HG02840 (cell line): ENCODE results near the gene POU2AF2.
"Not testable (repeated sequence)": the region's sequence is repeated elsewhere in the genome, so short reads cannot be mapped to it uniquely, and the experiment has no call there.

ENCODE experiments used
- ATAC-seq: cut with Tn5 transposase; IDR thresholded peaks from one replicate; pipeline ENCODE4 v1.9.1; 2021; ENCODE audit warnings: mild to moderate bottlenecking, moderate library complexity, moderate number of reproducible peaks; ENCODE audit not compliant: unreplicated experiment, low FRiP score

POU2AF2 gene, protein sequence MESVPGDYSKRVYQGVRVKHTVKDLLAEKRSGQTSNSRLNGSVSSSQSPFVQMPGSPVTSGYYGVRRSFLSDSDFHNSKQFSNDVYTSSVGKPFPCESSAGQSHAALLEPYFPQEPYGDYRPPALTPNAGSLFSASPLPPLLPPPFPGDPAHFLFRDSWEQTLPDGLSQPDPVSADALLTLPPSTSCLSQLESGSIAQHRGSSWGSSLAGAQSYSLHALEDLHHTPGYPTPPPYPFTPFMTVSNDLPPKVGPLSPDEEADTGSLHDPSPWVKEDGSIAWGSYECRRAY

DNA sequence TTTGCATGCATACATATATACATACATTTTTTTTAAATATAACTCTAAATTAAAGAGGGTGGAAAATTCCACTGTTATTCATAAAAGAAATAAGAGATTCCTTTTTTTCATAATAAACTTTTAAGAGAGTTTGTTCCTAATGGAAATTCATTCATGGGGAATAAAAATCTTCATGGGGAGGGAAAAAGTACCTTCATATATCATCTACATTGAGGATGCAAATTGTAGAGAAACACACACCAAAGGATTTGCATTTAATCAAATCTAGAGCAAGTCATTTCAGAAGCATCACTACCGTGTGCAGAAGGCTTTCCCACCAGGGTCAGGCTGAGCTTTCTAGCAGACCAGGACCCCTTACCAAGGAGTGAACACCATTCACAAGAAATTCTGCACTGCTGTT is at the start of gene POU2AF2:
TSS of gene POU2AF2 (plus strand) at position 301 of the 400 bp plus-strand sequence. CDS start 129 bp downstream, outside the sequence.
- no peak for ATAC-seq

DNA sequence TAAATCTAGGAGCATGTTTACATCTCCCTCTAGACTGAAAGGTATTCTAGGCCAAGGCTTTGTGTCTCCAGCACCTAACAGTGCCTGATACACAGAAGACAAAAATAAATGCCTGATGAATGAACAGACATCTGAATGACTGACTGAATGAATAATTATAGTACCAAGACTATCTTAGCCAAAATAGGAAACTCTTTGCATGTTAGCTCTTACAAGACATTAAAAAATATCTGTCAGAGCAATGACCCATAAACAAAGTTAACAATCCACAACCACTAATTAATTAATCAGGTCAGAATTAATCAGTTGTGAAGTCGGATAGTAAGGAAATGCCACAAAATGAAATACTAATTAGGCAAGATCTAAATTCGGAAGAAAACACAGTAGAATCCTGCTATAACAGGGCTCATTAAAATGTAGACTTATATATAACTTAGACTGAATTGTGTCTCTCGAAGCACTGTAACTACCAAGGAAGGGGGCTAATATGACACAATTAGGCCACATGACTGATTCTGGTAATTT is 45.5 kb upstream of the POU2AF2 start:
- no peak for ATAC-seq

DNA sequence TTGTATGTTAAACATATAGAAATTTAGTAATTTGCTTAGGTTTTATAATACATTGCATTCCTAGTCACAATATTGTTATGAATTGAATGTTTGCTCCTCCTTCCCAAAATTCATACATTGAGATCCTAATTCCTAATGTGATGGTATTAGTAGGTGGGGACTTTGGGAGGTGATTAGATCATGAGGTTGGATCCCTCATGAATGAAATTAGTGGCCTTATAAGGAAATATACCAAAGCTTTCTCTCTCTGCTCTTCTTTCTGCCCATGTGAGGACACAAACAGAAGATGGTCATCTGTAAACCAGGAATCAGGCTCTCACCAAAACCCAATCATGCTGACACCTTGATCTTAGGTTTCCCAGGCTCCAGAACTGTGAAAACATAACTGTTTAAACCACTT is 41.3 kb upstream of the POU2AF2 start:
- no peak for ATAC-seq

DNA sequence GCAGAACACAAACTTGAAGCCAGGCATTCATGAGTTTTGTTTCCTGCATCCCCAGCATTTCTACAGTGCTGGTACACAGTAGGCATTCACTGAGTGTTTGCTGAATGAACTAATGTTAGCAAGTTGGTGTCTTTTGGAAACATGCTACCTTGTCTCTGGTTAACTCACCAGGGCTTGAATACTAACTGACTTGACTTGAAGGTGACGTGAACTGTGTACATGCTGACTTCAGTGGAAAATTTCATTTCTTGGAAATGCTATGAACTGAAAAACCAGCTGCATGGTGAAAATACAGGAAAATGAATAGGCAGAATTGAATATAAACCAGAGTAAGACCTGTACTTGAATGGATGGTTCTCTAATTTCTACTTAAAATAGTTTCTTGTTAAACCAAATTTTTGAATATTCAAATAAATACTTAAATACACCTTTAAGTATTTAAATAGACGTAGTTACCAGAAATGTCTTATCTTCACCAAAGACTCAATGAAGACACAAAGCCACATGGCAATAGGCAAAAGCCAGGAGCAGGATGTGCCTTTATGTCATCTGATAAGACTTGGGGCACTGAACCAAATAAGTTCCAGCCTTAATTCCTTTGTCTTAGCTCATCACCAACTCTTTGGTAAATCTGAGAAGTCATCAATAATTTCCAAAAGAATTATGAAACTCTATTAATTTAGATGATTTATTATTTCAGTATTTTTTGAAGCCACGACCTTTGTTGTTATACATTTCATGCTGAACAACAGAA is 39.7 kb upstream of the POU2AF2 start:
- no peak for ATAC-seq

DNA sequence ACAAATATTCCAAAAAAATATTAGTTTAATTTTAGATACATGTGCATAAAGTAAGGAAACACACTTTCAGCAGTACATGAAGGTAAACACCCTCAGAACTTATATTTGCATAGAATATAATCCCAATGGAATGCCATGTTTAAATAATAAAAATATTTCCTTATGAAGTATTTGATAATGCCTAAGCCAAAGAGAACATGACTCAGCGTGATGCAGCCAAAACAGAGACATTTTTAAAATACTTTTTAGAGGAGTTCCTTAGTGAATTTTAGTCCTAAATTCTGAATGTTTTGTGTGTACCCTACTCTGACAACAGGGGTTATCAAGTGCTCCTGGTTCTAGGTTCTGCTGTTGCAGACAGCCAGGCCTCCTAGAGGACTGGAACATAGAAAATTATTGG is 39.1 kb upstream of the POU2AF2 start:
- no peak for ATAC-seq

DNA sequence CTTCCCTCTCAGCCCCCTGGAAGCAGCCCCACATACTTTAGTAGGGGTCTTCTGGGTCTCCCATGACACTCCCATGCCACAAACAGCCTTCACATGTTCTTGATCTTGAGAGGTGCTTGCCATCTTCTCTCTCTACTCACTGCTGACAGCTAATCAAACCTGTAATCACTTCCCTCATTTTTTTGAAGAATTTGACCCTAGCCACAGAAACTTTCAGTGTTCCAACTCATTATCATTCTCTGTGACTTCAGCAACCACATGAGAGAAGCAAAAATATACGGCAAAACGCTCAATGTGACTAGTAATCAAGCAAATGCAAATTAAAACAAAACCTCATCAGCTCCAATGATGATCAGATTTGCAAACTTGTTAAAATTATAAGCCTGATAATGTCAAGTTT is 38.3 kb upstream of the POU2AF2 start:
- ATAC-seq, result no peak

DNA sequence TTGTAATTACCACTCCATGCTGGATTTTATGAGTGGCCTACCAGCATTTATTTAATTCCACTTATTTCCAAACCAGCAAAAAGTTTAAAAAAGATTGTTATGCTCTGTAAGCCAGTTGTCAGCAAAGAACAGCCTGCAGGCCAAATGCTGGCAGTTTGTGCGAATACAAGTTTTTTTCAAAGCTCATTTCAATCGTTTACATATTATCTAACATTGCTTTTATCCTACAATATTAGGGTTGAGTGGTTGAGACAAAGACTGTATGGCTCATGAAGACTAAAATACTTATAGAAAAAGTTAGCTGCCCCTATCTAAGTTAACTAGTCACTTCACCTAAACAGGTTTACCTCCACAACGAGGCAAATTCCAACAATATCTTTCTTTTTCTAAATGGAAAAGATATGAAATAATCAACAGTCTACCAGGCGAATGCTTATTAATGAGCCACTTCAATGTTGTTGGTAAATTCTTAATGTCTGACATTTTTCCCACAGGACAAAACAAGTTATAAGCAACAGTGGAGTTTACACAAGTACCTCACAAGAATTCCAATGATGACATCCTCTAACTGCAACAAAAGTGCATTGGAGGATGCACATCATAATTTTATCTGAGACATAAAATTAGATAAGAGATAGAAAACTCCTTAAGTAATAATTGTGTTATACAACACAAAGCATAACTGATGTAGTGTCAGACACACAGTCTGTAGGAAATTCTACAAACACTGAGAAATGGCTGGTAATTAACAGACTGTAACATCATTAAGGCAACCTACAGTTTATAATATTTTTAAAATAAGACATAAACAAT is 35.8 kb upstream of the POU2AF2 start:
- ATAC-seq, result no peak

DNA sequence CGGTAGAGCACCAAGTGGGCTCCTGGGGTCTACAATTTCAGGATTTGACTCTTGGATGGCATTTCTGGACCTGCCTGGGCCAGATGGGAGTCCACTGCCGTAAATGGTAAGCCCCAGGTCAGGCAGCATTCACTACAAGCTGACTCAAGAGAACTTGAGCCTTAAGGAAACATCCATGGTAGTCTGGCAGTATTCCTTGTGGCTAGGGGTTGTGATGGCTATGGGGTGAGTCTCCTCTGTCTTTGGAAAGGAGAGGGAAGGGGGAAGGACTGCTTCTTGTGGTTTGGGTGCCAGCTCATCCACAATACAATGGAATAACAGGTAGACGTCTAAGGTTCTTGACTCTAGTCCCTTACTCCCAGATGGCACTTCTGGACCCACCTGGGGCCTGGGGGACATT is 32.3 kb upstream of the POU2AF2 start:
- ATAC-seq, result no peak

DNA sequence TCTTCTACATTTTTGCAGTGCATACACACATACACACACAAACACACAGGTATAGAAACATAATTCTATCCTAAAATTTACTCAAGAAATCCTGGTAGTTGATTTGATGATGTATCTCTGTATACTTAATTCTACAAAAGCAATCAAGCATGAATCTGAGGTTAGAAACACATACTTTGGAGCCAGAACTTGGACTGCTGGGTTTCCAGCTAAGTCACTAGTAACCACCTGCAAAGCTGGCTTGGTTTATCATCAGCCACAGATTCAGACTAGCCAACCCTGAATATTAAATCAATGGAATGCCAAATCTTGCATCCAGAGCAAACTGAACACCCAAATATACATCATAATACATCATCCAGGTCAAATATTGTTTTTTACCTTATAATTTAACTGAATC is 24.8 kb upstream of the POU2AF2 start:
- ATAC-seq, result no peak

DNA sequence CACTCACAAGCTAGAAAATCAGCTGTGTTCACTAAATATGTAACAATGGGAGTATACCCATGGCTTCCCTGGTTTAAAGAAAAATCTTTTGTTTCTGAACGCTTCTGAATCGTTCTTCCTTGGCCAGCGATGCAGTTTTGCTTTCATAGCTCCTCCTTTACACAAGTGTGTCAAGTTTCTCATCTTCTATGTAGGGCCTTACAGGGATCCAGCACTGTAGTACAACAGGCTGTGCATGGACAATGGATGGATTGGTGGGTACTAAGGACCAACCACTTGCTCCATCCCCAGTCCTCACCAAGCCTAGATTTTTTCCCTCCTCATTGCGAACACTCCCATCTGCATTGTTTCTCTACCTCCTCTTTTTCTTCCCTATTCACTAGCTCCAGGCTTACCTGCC is 24.3 kb upstream of the POU2AF2 start:
- no peak for ATAC-seq

DNA sequence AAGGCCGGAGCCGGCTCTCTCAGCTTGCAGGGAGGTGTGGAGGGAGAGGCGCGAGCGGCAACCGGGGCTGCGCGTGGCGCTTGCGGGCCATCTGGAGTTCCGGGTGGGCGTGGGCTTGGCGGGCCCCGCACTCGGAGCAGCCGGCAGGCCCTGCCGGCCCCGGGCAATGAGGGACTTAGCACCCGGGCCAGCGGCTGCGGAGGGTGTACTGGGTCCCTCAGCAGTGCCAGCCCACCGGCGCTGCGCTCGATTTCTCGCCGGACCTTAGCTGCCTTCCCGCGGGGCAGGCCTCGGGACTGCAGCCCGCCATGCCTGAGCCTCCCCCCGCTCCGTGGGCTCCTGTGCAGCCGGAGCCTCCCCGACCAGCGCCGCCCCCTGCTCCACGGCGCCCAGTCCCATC is 23.6 kb upstream of the POU2AF2 start:
- not testable (repeated sequence) for ATAC-seq

DNA sequence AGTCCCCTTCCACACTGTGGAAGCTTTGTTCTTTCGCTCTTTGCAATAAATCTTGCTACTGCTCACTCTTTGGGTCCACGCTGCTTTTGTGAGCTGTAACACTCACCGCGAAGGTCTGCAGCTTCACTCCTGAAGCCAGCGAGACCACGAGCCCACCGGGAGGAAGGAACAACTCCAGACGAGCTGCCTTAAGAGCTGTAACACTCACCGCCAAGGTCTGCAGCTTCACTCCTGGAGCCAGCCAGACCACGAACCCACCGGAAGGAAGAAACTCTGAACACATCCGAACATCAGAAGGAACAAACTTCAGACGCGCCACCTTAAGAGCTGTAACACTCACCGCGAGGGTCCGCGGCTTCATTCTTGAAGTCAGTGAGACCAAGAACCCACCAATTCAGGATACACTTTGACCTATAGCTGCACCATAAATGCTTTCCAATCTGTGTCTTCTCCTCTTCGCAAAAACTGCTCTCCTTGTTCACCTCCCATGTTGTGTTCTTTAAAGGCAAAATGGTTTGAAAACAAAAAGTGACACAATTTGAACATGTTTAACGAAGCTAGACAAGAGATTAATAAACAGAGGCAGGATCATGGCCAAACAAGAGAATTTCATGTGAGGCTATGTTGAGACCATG is 22.6 kb upstream of the POU2AF2 start:
- ATAC-seq, result not testable (repeated sequence)

DNA sequence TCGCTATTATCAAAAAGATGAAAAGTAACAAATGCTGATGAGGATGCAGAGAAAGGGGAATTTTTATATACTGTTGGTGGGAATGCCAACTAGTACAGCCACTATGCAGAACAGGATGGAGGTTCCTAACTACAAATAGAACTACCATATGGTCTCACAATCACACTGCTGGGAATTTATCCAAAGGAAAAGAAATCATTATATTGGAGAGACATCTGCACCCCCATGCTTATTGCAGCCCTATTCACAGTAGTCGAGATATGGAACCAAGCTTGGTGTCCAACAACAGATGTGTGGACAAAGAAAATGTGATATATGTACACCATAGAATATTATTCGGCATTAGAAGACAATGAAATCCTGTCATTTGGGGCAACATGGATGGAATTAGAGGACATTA is 19.6 kb upstream of the POU2AF2 start:
- ATAC-seq, result no peak

DNA sequence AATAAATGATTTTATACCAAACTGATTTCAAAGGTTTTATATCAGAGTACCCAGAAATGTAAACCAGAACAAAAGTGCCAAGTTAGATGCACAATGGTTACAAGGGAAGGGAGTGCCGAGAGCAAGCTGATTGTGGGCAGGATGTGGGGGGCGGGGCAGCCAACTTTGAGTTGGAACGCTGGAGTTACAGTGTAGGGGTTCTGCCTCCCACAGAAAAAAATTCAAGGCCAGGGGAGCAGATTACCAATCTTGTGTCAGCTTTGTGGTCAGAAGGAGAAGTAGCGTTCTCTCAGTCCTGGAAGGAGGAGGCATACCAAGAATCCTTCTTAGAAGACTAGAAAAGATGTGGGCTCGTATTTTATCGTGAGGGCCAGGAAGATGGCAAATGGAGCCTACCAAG is 15.9 kb upstream of the POU2AF2 start:
- ATAC-seq, result no peak

DNA sequence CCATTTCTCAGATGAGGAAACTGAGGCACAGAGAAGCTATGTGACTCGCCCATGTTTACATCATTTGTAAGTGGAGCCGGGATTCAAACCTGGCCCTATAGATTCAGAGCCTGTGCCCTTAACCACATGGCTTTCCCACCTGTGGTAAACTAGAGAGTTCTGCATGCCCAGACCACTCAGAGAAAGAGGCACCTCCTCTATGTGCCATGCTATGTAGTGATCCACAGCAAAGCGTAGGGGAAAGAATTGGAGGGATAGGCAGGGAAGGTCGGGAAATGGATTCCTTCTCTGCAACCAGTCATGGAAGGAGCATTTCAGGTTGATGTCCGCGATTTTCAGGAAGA is 15.4 kb upstream of the POU2AF2 start:
- no peak for ATAC-seq

DNA sequence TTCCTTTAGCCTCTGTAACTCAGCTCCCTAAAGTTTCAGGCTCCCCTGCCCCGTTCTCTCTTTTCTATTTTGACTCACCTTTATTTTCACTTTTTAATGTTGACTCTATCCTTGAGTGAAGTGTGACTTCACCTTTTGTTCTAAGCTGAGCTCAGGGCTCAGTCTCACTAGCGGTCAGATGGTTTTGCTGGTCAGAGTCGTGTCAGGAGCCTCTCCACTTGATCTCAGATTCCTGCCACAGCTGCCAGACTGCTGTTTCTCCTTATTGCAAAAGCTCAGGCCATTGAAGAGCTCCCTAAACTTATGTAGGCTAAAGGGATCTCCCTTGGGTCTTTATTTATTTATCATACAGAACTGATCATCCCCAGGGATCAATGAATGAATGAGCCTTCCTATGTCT is 13.7 kb upstream of the POU2AF2 start:
- no peak for ATAC-seq

DNA sequence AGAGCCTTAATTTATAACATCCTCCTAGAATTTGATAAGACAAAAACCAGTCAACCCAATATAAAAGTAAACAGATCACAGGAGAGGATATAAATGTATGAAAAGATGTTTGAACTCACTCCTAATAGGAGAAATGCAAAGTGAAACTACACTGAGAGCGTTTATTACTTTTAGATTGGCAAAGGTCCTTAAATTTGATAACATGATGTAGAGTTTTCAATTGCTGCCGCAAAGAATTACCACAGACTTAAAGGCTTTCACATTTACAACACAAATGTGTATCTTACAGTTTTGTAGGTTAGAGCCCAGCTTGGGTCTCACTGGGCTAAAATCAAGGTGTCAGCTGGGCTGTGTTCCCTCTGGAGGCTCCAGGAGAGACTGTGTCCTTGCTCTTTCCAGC is 9.1 kb upstream of the POU2AF2 start:
- ATAC-seq, result no peak

DNA sequence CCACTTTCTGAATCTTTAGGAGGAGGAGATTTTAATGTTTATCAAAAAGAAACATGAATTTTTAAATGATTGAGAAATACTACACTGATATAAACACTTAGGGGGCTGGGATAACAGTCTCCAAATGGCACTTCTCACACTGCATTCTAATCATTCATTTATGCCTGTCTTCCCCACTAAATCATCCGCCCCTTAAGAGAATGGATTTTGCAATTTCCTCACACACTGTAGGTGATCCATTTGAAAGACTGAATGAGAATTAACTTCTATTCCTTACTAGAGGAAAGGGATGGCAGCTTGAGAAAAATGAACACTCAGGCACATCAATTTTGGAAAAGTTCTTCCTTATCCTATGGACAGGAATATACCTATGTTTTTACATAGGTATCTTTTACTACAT is 7.6 kb upstream of the POU2AF2 start:
- no peak for ATAC-seq

DNA sequence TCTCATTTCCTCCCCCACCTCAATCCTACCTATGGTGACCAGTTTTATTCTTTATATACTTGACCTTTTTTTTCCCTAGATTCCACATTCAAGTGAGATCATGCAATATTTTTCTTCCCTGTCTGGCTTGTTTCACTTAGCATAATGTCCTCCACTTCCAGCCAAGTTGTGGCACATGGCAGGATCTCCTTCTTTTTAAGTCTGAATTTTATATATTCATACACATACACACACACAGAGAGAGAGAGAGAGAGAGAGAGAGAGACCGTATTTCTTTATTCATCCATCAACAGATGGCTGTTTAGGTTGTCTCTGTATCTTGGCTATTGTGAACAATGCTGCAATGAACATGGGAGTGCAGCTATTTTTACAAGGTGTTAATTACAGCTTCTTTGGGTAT is 1.4 kb downstream of the POU2AF2 start:
- ATAC-seq, result no peak

DNA sequence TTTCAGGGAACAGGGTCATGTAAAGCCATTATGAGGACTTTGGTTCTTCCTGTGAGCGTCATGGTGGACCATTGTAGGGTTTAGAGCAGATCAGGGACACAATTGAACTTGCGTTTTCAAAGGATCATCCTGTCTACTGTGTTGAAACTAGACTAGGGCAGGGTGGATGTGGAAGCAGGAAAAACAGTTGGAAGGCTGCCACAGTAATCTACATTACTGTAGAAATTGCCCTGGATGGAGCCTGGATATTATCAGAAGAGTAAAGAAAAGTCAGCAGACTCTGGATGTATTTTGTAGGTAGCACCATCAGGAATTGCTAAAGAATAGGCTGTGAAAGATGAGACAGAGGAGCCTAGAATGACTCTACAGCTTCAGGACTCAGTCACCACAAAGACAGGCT is 5.4 kb downstream of the POU2AF2 start:
- ATAC-seq, result no peak

DNA sequence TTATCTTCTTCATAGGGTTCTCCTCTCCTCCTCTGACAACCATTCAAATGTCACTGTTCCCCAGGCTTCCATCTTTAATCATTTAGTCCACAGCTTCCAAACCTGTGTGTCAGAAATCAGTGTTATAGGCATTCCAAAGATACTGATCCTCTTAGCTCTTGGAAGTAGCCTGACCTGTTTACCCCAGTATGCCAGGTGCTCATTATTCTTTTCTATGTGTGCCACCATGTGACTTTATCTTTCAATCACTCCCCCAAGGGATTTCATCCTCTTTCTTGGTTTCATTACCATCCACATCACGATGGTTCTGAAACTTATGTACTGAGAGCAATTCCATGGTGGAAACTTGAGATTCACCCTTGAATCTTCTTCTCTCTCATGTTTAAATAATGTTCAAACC is 7.6 kb downstream of the POU2AF2 start:
- ATAC-seq, result no peak
